Tongue (tissue), 2 donors: Measurements from ENCODE around the gene GSPT2. TPM values are rescaled to one million over a fixed set of nuclear protein-coding genes. Genes with fewer than 3 reads are reported as not detected.
"Not testable (repeated sequence)": the region's sequence is repeated elsewhere in the genome, so short reads cannot be mapped to it uniquely, and the experiment has no call there.

Experiments
- DNase-seq: peaks from one replicate; pipeline ENCODE4 v3.0.0-alpha.2; 2015
- total RNA-seq: library from RNA; depleted of rRNA; stranded (reverse); fragments of >200 nt; gene quantifications from one replicate; pipeline ENCODE4 v1.2.3, GENCODE V29; 2014

GSPT2 gene
- 7.5 TPM for total RNA-seq

- peak; percentile 86 for DNase-seq
Measured at GRCh38 chrX:51743179-51743957, at the start of gene GSPT2. TSS of gene GSPT2 (plus strand) at chrX:51743442. CDS start at chrX:51743627, 185 bp downstream.

- DNase-seq, result no peak
Measured at GRCh38 chrX:51694254-51694653, 49.0 kb upstream of the GSPT2 start.

- DNase-seq, result no peak
Measured at GRCh38 chrX:51697397-51697796, 45.8 kb upstream of the GSPT2 start.

GRCh38 chrX:51710277-51711164 lies 32.7 kb upstream of the GSPT2 start, which contains the start of gene CENPVL1:
TSS of gene CENPVL1 (plus strand) at chrX:51710512. CDS start at chrX:51710512, 0 bp downstream.
- DNase-seq, result not testable (repeated sequence)

- not testable (repeated sequence) for DNase-seq
Measured at GRCh38 chrX:51712943-51713647, 30.1 kb upstream of the GSPT2 start.

- no peak for DNase-seq
Measured at GRCh38 chrX:51728202-51728601, 15.0 kb upstream of the GSPT2 start.

GRCh38 chrX:51737091-51737490 lies 6.2 kb upstream of the GSPT2 start:
- DNase-seq, result no peak

- no peak for DNase-seq
Measured at GRCh38 chrX:51742586-51742985, 656 bp upstream of the GSPT2 start.

- no peak for DNase-seq
Measured at GRCh38 chrX:51747671-51748070, 4.4 kb downstream of the GSPT2 start.

- DNase-seq, result no peak
Measured at GRCh38 chrX:51759055-51759839, 16.0 kb downstream of the GSPT2 start.

GRCh38 chrX:51760657-51761056 lies 17.4 kb downstream of the GSPT2 start:
- DNase-seq, result no peak

- DNase-seq, result no peak
Measured at GRCh38 chrX:51766546-51766945, 23.3 kb downstream of the GSPT2 start.

- DNase-seq, result no peak
Measured at GRCh38 chrX:51776851-51777250, 33.6 kb downstream of the GSPT2 start.

- no peak for DNase-seq
Measured at GRCh38 chrX:51779306-51779705, 36.1 kb downstream of the GSPT2 start.

GRCh38 chrX:51795136-51795535 lies 51.9 kb downstream of the GSPT2 start:
- DNase-seq, result no peak

Other genes with a start within 250 kb of the GSPT2 start
- 6.2 TPM for gene NUDT11, start 246.8 kb upstream of the GSPT2 start, total RNA-seq
- gene CENPVL3, start 124.5 kb upstream of the GSPT2 start, total RNA-seq, result not detected
- not detected for gene CENPVL2, start 60.6 kb upstream of the GSPT2 start, total RNA-seq
- not detected for gene CENPVL1, start 32.9 kb upstream of the GSPT2 start, total RNA-seq
- gene MAGED1, start 150.2 kb downstream of the GSPT2 start, total RNA-seq, result 108 TPM